GM12864 (cell line): ENCODE data around the gene DSCAML1.

Source experiments
- DNase-seq: peaks from one replicate; pipeline ENCODE4 v3.0.0-alpha.2; 2011; ENCODE audit warnings: low read depth
- H3K4me3 ChIP-seq: 2 replicates; pipeline ENCODE4 v1.5.1; 2011; ENCODE audit warnings: mild to moderate bottlenecking, low read depth, low read length, control low read depth
- CTCF ChIP-seq: IDR thresholded peaks from 2 replicates; pipeline ENCODE4 v1.5.1; 2011; ENCODE audit warnings: low read depth, mild to moderate bottlenecking, moderate library complexity, low read length, control low read depth, inconsistent platforms; ENCODE audit errors: missing control alignments

DSCAML1 gene

DNA sequence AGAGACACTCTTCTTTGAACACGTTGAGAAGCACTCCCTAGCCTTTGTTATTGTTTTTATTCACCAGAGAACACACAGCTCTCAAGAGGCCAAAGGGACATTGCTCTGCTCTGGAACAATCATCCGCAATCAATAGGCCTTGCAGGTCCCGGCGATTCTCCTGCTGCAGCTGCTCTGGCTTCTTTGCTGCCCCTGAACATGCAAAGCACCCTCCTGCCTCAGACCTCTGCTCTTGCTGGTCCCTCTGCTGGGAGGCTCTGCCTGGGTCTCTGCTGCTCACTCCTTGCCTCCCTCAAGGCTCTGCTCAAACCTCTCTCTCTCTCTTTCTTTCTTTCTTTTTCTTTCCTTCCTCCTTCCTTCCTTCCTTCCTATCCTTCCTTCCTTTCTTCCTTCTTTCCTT, 232.7 kb downstream of the DSCAML1 start:
- no peak for DNase-seq
- TF ChIP-seq CTCF, result no peak
- no peak overlapping the region for H3K4me3 ChIP-seq

GRCh38 chr11:117563556-117563955, 233.5 kb downstream of the DSCAML1 start:
- DNase-seq, result no peak
- no peak for TF ChIP-seq CTCF
- no peak overlapping the region for H3K4me3 ChIP-seq

DNA sequence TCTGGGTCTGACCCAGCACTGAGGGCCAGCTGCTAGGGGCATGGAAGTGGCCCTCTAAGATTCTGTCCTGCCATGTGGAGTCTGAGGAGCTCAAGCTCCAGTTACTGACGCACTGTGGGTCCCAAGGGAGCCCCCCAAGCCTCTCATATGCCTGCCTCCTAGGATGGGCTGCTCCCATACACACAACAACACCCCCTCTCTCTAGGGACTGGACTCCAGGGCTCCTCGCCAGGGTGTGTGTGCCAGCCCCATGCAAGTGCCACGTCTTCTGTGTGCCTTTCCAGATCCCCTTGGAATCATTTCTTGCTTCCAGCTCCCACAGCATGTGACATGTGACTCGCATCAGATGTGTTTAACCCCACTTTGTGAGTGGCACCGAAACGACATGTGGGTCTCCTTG, 234.9 kb downstream of the DSCAML1 start:
- TF ChIP-seq CTCF, result no peak
- no peak for DNase-seq

DNA sequence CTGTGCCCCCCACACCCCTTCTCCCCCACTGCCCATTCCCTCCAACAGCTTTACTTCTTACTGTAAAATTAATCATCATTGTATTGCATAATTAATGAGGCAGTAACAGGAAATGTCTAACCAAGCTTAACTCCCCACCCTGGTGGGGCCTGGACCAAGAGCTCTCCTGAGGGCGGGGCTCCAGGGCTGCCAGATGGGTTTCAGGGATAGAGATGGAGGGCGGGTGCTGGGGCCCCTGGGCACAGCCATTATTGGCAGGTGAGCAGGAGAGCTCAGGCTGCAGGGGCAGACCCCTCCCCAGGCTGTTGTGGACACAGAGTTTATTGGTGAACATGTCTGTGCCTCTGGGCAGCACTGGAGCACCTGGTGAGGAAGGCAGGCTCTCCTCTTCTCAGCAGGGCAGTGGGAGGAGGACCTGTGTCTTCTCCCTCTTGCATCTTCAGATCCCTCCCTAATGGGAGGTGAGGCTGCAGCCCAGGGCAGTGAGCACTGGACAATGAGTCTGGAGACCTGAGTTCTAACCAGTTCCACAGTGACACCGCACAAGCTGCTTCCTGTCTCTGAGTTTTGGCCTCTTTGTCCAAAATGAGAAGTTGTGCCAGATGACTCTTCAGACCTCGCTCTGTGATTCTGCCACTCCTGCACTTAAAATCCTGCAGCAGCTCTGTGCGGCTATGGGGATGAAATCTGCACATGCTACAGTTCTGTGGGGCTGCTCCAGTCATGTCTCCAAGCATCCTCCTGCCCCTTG, 236.1 kb downstream of the DSCAML1 start:
- no peak for DNase-seq
- H3K4me3 ChIP-seq, result no peak overlapping the region
- TF ChIP-seq CTCF, result no peak

More for the DNA sequence above, 234.9 kb downstream of the DSCAML1 start:
- no peak overlapping the region for H3K4me3 ChIP-seq

DNA sequence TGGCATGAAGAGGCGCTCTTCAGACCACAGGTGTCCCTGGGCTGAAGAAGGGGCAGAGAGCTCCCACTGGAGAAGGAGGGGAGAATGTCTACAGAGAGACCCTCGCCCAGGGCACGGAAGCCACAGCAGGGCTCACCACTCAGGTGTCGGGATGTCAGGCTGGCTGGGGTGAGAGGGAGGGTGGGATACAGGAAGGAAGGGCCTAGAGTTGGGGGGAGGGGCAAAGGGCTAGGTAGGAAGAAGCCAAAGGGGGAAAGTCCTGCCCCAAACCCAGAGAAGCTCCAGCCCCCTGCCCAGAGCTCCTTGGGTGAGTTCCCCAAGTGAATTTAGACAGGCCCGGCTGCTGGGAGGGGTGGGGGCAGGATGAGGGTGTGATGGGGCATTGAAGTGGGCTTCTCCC, 237.3 kb downstream of the DSCAML1 start:
- no peak overlapping the region for H3K4me3 ChIP-seq
- no peak for DNase-seq
- TF ChIP-seq CTCF, result no peak

- no peak for TF ChIP-seq CTCF
- no peak overlapping the region for H3K4me3 ChIP-seq
- no peak for DNase-seq
Observed at GRCh38 chr11:117557361-117557760, 239.7 kb downstream of the DSCAML1 start.
